T-helper 2 cell (primary cell): ENCODE data around the gene DOCK10.

ENCODE experiments used
- DNase-seq, 5 experiments: peaks; one replicate each; pipeline versions ENCODE4 v3.0.0 to v3.0.0-alpha.2; 2012 to 2022

DOCK10 gene

GRCh38 chr2:224976629-224977525, 65.4 kb downstream of the DOCK10 start:
- DNase-seq, result no peak

GRCh38 chr2:224975761-224976160, 66.5 kb downstream of the DOCK10 start:
- no peak for DNase-seq

DNA sequence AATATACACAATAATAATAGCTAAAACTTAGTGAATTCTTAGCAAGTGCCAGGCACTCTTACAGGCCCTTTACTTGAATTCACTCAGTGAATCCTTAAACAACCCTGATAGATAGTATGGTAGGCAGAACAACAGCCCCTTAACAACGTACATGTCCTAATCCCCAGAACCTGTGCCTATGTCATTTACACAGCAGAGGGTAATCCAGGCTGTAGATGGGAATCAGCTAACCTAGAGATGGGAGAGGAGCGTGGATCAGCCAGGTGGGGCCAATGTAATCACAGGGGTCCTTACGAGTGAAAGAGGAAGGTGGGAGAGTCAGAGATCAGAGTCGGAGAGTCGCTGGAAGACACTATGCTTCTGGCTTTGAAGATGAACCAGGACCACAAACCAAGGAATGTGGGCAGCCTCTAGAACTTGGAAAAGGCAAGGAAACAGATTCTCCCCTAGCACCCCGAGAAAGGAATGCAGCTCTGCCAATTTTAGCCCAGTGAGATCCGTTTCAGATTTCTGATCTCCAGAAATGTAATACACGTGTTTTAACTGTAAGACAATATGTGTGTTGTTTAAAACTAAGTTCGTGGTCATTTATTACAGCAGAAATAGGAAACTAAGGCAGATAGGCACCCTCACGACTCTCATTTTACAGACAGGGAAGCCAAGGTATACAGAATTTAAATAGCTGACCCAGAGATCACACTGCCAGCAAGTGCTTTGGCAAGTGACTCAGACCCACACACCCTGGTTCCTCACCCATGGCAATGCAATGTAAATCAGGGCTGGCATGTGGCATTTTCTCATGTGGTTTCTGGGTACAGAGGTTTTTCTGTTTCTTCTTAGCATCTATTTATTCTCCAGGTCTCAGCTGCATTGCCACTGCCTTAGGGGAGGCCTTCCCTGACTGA, 68.9 kb downstream of the DOCK10 start:
- DNase-seq, result peak in 1 of 5 experiments; percentile 30

GRCh38 chr2:224971214-224971613, 71.1 kb downstream of the DOCK10 start:
- peak in 1 of 5 experiments; percentile 10 for DNase-seq

DNA sequence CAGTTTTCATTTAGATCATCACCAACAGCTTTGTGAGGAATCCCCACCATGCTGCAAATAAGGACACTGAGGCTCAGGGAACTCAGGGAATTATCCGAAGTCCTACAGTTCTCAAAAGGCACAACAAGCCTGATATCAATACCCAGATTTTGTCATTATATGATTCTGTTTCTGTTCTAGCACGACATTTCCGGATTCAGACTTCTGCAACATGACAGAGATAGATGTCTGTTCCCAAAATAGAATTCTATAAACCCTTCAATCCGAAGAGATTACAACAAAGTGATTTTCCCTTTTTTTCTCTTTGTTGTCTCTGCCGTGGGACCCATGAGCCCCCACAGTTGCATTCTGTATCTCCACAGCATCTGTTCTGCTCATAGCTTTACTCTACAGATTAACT, 72.0 kb downstream of the DOCK10 start:
- DNase-seq, result no peak

DNA sequence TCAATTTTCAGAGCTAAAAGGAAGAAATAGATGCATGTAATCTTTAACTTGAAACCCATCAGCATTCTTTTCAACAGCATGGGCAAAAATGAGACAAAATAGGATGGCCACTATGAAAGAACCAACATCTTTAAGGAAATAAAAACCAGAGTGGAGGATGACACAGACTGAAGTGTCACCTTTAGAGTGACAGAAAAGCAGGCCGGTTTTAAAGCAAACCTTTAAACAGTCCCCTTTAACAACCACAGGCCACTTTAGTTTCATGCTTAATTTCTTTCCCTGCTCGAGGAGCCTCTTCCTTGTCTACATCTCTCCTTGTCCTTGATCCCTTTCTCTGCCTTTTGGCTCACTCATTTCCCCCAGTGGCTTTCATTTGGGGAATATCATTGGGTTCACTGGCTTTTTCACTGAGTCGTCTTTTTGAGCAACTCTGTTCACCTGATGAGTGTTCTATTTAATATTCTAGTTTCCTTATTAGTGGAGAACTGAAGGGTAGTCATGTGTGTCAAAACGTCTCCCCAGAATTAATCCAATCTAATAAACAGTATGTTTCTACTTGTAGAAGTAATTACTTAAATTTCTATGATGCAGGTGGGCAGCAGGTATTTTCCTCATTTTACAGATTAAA, 72.5 kb downstream of the DOCK10 start:
- DNase-seq, result no peak

- no peak for DNase-seq
Observed at GRCh38 chr2:224969095-224969494, 73.2 kb downstream of the DOCK10 start.

DNA sequence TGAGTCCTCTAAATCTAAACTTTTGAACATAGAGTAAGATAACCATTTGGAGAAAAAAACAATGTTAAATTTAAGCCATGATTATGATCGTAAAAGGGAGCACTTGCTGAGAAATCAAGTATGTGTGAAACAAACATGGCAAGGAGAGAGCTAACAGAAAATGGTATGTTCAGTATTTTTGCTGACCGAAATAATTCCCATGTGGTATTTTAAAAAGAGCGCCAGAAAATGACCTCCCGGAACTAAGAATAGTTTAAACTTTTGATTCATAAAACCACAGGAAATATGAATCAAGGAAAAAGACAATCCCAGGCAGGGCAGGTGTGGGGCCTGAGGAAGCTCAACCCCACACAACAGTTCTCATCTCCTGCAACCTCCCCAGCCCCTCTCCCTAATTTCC, 74.2 kb downstream of the DOCK10 start:
- DNase-seq, result no peak

DNA sequence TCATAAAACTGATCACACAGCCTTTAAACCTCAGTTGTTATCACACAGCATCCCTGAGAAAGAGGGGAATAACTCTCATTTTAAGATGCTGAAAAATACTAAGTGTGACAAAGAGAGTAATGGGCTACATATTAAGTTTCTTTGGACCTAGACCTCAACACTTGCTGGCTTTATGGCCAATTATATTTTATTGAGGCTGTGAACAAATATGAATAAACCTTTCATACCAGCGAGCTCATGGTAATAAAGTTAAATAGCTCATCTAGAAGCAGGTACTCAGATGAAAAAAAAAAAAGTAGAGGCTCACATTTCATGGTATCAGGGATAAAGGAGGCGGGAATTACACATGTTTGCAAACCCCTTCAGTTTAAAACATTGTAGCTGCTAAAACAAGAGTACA, 75.7 kb downstream of the DOCK10 start:
- DNase-seq, result no peak

DNA sequence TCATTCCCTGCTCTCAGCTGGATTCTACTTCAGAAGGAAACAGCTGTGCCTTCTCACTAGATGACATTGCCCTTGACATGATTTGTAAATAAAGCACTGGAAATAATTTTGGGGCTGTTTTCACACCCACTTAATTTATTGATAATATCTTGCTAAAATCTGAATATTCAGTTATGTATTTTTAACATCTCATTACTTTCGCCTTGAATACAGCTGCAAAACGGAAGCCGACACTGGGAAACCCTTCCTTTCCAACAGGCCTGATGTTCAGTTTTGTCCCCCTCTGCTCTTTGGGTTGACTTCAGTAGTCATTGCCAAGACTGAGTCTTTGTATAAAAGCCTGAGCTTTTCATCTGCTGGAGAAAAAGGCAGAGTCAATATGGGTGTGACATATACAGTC, 82.7 kb downstream of the DOCK10 start:
- no peak for DNase-seq

DNA sequence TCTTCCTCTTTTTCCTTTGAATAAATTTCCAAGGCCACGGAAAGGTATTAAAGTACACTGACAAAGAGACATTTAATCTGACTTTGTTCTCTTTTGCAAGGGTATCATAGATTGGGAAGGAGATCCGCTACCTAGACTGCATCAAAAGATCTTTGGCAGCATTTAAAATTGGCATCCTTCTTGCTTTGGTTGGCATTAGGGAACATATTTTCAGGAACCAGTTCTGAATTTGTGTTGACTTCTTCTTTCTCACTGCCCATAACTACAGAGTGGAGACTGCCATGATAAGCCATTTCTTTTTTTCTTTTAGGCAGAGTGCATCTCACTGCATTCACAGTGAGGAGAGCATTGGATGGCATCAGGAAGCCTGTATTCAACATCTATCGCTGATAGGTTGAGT, 83.4 kb downstream of the DOCK10 start:
- no peak for DNase-seq

- no peak for DNase-seq
Observed at GRCh38 chr2:224958462-224958857, 83.8 kb downstream of the DOCK10 start.

DNA sequence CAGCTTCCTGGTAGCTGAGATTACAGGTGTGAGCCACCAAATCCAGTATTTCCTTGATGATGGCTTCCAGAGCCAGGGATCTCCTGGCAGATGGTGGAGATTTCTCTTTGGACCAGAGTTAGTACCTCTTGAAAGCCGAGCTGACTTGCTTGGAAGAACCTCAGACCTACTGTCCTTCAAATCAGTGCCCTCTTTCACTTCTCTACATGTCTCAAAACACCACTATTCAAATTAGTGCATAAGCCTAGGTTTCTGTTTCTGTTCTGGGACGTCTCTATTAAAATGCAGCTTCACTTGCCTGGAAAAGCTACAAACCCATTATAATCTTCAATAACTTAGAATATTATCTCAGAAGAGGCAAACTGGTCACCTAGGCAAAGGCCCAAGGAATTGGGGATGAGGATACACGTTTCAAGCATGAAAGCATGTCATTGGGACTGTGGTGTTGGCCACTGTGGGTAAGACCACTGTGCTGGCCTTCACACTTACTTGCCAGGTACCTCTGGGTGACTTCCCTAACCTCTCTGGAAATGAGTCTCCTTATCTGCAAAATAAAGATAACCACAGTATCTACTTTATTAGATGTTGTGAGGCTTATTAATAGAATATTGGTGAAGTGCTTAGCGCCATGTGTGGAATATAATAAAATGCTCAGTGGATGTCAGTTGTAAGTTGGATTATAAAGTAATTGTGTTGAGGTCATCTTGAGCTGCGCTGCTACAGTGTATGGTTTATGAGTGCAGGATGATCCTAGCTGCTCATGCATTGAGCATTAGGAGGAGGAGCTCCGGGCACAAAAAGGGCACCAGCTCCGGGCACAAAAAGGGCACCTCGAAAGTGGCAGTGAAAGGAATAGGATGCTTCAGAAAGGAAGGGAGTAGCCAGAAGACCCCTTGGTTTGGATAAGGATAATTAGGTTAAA, 84.5 kb downstream of the DOCK10 start:
- peak in 1 of 5 experiments; percentile 71 for DNase-seq

- DNase-seq, result no peak
Observed at GRCh38 chr2:224956706-224957105, 85.6 kb downstream of the DOCK10 start.

DNA sequence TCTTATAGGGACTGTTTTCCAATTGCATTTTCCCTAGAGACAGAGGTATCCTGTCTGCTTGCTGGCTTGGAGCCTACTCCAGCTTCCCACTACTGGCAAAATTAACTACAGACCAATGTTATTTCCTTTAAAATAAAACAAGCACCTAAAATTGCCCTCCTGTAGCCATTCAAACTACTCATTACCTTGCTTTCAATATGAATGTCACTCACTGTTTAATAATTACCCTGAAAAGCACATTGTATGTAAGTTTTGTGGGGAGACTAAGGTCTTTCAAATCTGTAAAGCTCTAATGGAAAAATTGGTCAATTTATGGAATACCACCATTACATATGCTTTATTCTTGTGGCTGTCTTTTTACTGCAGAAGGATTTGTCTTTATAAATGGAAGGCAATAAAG, 87.3 kb downstream of the DOCK10 start:
- DNase-seq, result no peak

DNA sequence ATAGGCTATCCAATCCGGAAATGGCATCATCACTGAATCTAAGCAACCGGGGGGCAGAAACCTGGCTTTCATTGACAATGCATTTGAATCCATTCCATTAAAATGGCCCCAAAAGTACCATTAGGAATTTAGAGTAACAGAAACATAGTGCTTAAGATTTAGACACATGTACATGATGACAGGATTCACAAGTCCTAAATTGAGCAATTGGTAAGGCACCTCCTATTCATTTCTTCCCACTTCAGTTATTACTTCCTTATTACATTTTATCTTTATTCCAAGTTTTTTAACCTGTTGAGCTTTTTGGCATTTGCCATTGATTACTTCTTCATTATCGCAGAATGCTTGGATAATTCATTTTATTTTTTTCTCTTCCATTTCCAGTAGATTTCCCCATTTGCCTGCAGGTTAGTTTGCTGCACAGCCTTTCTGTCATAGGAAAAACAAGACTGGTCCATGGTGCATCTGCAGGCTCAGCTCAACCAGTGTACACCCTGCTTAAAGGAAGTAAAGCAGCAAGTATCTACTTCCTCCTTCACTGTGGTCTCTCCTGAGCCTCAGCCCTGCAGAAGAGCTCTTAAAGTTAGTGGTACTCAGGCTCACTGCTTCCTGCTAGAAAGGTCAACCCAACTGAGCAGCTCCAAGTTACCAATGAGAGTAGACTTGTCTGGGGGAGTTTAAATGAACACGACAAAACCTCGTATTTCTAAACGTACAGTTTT, 89.2 kb downstream of the DOCK10 start:
- peak in 2 of 5 experiments; percentile 15 to 92 for DNase-seq

- peak in 1 of 5 experiments; percentile 14 for DNase-seq
Observed at GRCh38 chr2:224951723-224952481, 90.4 kb downstream of the DOCK10 start.

DNA sequence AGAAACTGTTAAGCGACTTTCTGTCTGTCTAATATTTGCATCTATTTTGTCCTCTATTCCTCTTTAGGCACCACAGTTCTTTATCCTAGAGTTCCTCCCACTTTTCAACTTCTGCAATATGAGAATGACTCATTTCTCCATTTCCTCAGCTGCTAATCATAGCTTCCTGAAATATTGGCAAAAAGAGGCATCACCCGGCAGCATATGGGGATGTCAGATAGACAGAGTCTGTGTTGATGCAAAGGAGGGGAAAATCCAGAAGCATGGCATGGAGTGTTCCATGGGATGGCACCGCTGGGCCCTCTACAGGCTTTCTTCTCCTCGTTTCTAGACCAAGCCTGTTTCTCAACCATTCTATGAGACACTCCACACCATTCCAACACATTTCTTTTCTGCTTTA, 93.4 kb downstream of the DOCK10 start:
- no peak for DNase-seq

GRCh38 chr2:224948005-224948404, 94.3 kb downstream of the DOCK10 start:
- no peak for DNase-seq

DNA sequence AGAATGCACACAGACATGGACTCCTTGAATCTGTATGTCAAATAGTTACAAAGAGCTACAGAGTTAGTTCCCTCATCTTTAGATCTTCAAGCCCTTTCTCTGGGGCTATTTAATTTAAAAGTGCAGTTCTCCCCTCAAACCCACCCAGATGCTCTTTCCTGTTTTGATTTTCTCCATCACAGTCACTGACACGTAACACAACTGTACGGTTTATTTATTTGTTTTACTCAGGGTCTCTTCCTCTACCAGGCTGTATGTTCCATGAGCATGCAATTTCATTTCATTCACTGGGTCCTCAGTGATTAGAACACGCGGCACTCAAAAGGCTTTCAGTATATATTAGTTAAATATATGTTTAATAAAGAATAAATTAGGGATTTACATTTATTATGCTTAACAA, 94.7 kb downstream of the DOCK10 start:
- DNase-seq, result peak in 1 of 5 experiments; percentile 63
